GM23338 (cell line): ENCODE results near the gene SAMD4A. TPM values are rescaled to one million over a fixed set of nuclear protein-coding genes. Genes with fewer than 3 reads are reported as not detected.

Experiments
- ATAC-seq: fragments of 200-7000 bp; cut with Tn5 transposase; 3 replicates; pipeline ENCODE4 v1.9.1; 2020
- DNase-seq: peaks from one replicate; pipeline ENCODE4 v3.0.0-alpha.2; 2015; ENCODE audit warnings: low spot score
- H2AFZ ChIP-seq: fragments of 200-600 bp; sonication (generic); 2 replicates; pipeline ENCODE4 v1.8.0; 2016; ENCODE audit warnings: antibody characterized with exemption, mild to moderate bottlenecking, moderate library complexity
- H3F3A ChIP-seq: fragments of 200-600 bp; sonication (generic); replicated peaks from 2 replicates; pipeline ENCODE4 v1.8.0; 2017; ENCODE audit warnings: antibody characterized with exemption, mixed run types, low read depth
- H3K27ac ChIP-seq: fragments of 200-600 bp; sonication (generic); 2 replicates; pipeline ENCODE4 v1.6.1; 2016; ENCODE audit warnings: low read depth
- H3K27me3 ChIP-seq: fragments of 200-600 bp; sonication (generic); 2 replicates; pipeline ENCODE4 v1.8.0; 2016; ENCODE audit warnings: mild to moderate bottlenecking, mixed run types, moderate library complexity; ENCODE audit not compliant: insufficient read depth
- H3K36me3 ChIP-seq: fragments of 200-600 bp; sonication (generic); 2 replicates; pipeline ENCODE4 v1.8.0; 2016; ENCODE audit warnings: mild to moderate bottlenecking; ENCODE audit not compliant: insufficient read depth
- H3K4me1 ChIP-seq: fragments of 200-600 bp; sonication (generic); 2 replicates; pipeline ENCODE4 v1.8.0; 2016; ENCODE audit warnings: mild to moderate bottlenecking, moderate library complexity; ENCODE audit not compliant: insufficient read depth
- H3K4me2 ChIP-seq: fragments of 200-600 bp; sonication (generic); 2 replicates; pipeline ENCODE4 v1.7.1; 2017; ENCODE audit warnings: mixed run types
- H3K4me3 ChIP-seq: fragments of 200-600 bp; sonication (generic); 2 replicates; pipeline ENCODE4 v1.6.1; 2016; ENCODE audit warnings: mixed run types
- H3K79me2 ChIP-seq: fragments of 200-600 bp; sonication (generic); replicated peaks from 2 replicates; pipeline ENCODE4 v1.8.0; 2017; ENCODE audit warnings: mild to moderate bottlenecking; ENCODE audit not compliant: insufficient read depth
- H3K9me2 ChIP-seq: fragments of 200-600 bp; sonication (generic); 2 replicates; pipeline ENCODE4 v1.8.0; 2017; ENCODE audit not compliant: insufficient read depth
- H4K20me1 ChIP-seq: fragments of 200-600 bp; sonication (generic); replicated peaks from 2 replicates; pipeline ENCODE4 v1.8.0; 2017; ENCODE audit warnings: mild to moderate bottlenecking; ENCODE audit not compliant: insufficient read depth
- H3K27ac Mint-ChIP-seq: 2 replicates; pipeline ENCODE4 v1.8.0; 2020; ENCODE audit warnings: inconsistent platforms, mild to moderate bottlenecking, moderate library complexity, mixed read lengths
- H3K27me3 Mint-ChIP-seq: 3 replicates; pipeline ENCODE4 v1.8.0; 2022; ENCODE audit warnings: low read depth, mild to moderate bottlenecking, moderate library complexity, mixed read lengths, inconsistent platforms; ENCODE audit not compliant: insufficient read depth, poor library complexity
- H3K36me3 Mint-ChIP-seq: 3 replicates; pipeline ENCODE4 v1.8.0; 2021; ENCODE audit warnings: low read depth, mild to moderate bottlenecking, inconsistent platforms, moderate library complexity, mixed read lengths
- H3K4me1 Mint-ChIP-seq: 3 replicates; pipeline ENCODE4 v1.8.0; 2020; ENCODE audit warnings: mild to moderate bottlenecking, inconsistent platforms, mixed read lengths
- H3K4me3 Mint-ChIP-seq: 3 replicates; pipeline ENCODE4 v1.8.0; 2021; ENCODE audit warnings: moderate library complexity, mild to moderate bottlenecking, inconsistent platforms, mixed read lengths
- H3K9me3 Mint-ChIP-seq: 3 replicates; pipeline ENCODE4 v1.8.0; 2020; ENCODE audit warnings: moderate library complexity, mild to moderate bottlenecking, inconsistent platforms, mixed read lengths
- CREB1 ChIP-seq: fragments of 250-450 bp; sonication (Bioruptor Pico); IDR thresholded peaks from 2 replicates; pipeline ENCODE4 v1.5.0; 2020; ENCODE audit warnings: low read depth, mild to moderate bottlenecking, moderate library complexity
- CTCF ChIP-seq, 2 experiments: fragments of 200-600 bp in 1 of 2; sonication (generic) in 1 of 2; conservative IDR thresholded peaks; 2 replicates each; pipeline versions ENCODE4 v1.5.1 to v1.6.1; 2016 to 2017; ENCODE audit warnings: antibody characterized with exemption in 2 of 2, low read depth in 2 of 2, mild to moderate bottlenecking in 2 of 2, moderate library complexity in 1 of 2
- ETS1 ChIP-seq: IDR thresholded peaks from 2 replicates; pipeline ENCODE4 v1.6.1; 2016; ENCODE audit warnings: antibody characterized with exemption
- EZH2phosphoT487 ChIP-seq: fragments of 200-600 bp; sonication (generic); IDR thresholded peaks from one replicate; pipeline ENCODE4 v1.8.1; 2018; ENCODE audit warnings: antibody characterized with exemption; ENCODE audit not compliant: unreplicated experiment
- JUNB ChIP-seq: IDR thresholded peaks from one replicate; pipeline ENCODE4 v1.6.1; 2016; ENCODE audit warnings: antibody characterized with exemption; ENCODE audit not compliant: unreplicated experiment
- NANOG ChIP-seq: IDR thresholded peaks from 2 replicates; pipeline ENCODE4 v1.6.1; 2016; ENCODE audit warnings: antibody characterized with exemption, borderline replicate concordance
- STAT1 ChIP-seq: IDR thresholded peaks from one replicate; pipeline ENCODE4 v1.6.1; 2016; ENCODE audit warnings: antibody characterized with exemption; ENCODE audit not compliant: unreplicated experiment
- ZNF114 ChIP-seq: fragments of 250-450 bp; sonication (Bioruptor Pico); IDR thresholded peaks from 2 replicates; pipeline ENCODE4 v1.5.0; 2020; ENCODE audit warnings: mild to moderate bottlenecking, moderate library complexity
- ZNF331 ChIP-seq: fragments of 250-450 bp; sonication (Bioruptor Pico); IDR thresholded peaks from 2 replicates; pipeline ENCODE4 v1.5.0; 2020; ENCODE audit warnings: low read depth, mild to moderate bottlenecking, moderate library complexity
- ZNF462 ChIP-seq: fragments of 250-450 bp; sonication (Bioruptor Pico); IDR thresholded peaks from 2 replicates; pipeline ENCODE4 v1.5.0; 2020; ENCODE audit warnings: mild to moderate bottlenecking, moderate library complexity
- polyA plus RNA-seq: library from polyadenylated mRNA; unstranded; fragments of >200 nt; fragmentation: Nextera tagmentation; extraction: Ambion mirVana; gene quantifications from 2 replicates; pipeline ENCODE4 v1.2.1, GENCODE V29; 2016
- total RNA-seq: library from RNA; depleted of rRNA; stranded (reverse); fragments of >200 nt; shearing (Covaris generic); gene quantifications from 2 replicates; pipeline ENCODE4 v1.2.3, GENCODE V29; 2014

Gene SAMD4A
- total and polyA plus RNA-seq, 2 experiments from 2014 or later: 1.6 to 6.9 TPM

- Histone ChIP-seq H3K27ac (no peak overlapping the region), H4K20me1 (no peaks in the 10 kb centered on the region), H3F3A (no peaks in the 10 kb centered on the region), H3K9me2 (no peaks in the 10 kb centered on the region), H3K79me2 (no peaks in the 10 kb centered on the region), H3K4me3 (no peak overlapping the region), H2AFZ (no peak overlapping the region), H3K36me3 (no peaks in the 10 kb centered on the region), H3K27me3 (no peaks in the 10 kb centered on the region), H3K4me1 (no peaks in the 10 kb centered on the region), H3K4me2 (no peak overlapping the region)
- ATAC-seq (no peak), DNase-seq (no peak)
- no peak overlapping the region for H3K4me3 Mint-ChIP-seq
- H3K27me3 Mint-ChIP-seq: peaks cover 10% of the 10 kb centered on the region
- no peak overlapping the region for H3K27ac Mint-ChIP-seq
- no peaks in the 10 kb centered on the region for H3K9me3 Mint-ChIP-seq
- peaks cover 4% of the 10 kb centered on the region; the same call in 1 of the 3 replicates for H3K4me1 Mint-ChIP-seq
- no peak for TF ChIP-seq NANOG
- H3K36me3 Mint-ChIP-seq: no peaks in the 10 kb centered on the region
These were observed 189.9 kb downstream of the SAMD4A start for GRCh38 chr14:54756656-54757392.

- H3K4me3 ChIP-seq: no peak overlapping the region
- peaks cover 7% of the 10 kb centered on the region; the same call in 2 of the 3 replicates for H3K4me1 Mint-ChIP-seq
- H3K27me3 Mint-ChIP-seq: peaks cover 10% of the 10 kb centered on the region
- H3K27me3 ChIP-seq: no peaks in the 10 kb centered on the region
- H3K27ac ChIP-seq: no peak overlapping the region
- H3K4me1 ChIP-seq: no peaks in the 10 kb centered on the region
- DNase-seq (no peak), ATAC-seq (no peak)
- H3K9me2 ChIP-seq: no peaks in the 10 kb centered on the region
- no peak overlapping the region for H3K27ac Mint-ChIP-seq
- no peak overlapping the region for H2AFZ ChIP-seq
- H3F3A ChIP-seq: no peaks in the 10 kb centered on the region
- no peaks in the 10 kb centered on the region for H3K9me3 Mint-ChIP-seq
- H4K20me1 ChIP-seq: no peaks in the 10 kb centered on the region
- no peaks in the 10 kb centered on the region for H3K36me3 ChIP-seq
- H3K4me2 ChIP-seq: no peak overlapping the region
- H3K79me2 ChIP-seq: no peaks in the 10 kb centered on the region
- H3K36me3 Mint-ChIP-seq: no peaks in the 10 kb centered on the region
- H3K4me3 Mint-ChIP-seq: no peak overlapping the region
- no peak for TF ChIP-seq CREB1
- no peak for TF ChIP-seq ETS1
- TF ChIP-seq ZNF331: no peak
- TF ChIP-seq ZNF462 (CRISPR knock-in tag): no peak
- no peak for TF ChIP-seq ZNF114 (CRISPR knock-in tag)
- TF ChIP-seq JUNB: no peak
- no peak for TF ChIP-seq STAT1
- no peak for TF ChIP-seq EZH2phosphoT487
- TF ChIP-seq CTCF (conservative IDR thresholded peaks at IDR 0.05; ENCODE audit: low read depth in 2 of 2): no peak
These were observed 191.1 kb downstream of the SAMD4A start for GRCh38 chr14:54758041-54758440.
